Activated CD8-positive, alpha-beta memory T cell treated with anti-CD3 and anti-CD28 coated beads for 1 hour (primary cell): ENCODE data around the gene DDX54.
"Not testable (repeated sequence)": the region's sequence is repeated elsewhere in the genome, so short reads cannot be mapped to it uniquely, and the experiment has no call there.

Source experiments
- DNase-seq, 2 donors: peaks; one replicate each; pipeline ENCODE4 v3.0.0-alpha.2; 2020; ENCODE audit warnings: low read depth in 1 of 2; ENCODE audit errors: extremely low read depth in 1 of 2

The DDX54 gene

DNA sequence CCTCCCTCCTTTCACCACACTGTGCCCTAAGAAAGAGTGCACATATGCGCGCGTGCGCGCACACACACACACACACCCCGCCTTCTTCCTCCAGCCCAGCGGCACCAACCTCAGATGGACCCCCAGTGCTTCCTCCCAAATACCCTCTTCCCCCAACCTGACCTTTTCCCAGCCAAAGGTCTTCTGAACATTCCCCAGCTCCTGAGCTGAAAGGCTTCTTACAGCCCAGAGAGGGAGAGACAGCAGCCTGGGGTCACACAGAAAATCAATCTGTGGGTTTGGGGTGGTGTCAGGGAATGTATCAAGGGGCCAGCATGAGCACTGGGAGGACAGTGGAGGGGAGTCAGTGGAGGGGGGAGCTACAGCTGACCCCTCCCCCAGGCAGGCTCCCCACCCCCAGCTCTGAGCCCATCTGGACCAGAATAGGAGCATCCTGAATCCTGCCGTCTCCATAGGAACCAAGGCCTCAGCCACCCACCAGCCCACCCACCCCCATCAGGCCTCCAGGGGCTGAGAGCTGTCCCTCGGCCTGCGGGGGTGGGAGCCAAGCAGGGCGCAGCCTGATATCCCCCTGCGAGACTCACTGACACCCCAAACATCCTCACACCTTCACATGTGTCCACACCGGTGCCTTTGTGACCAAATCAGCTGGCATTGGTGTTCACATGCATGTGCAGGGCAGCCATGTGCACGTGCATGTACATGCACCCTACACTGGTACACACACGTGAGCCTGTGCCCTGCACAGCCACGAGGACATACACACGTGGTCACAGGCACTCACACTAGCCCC, 55.4 kb downstream of the DDX54 start:
- no peak for DNase-seq

GRCh38 chr12:113128802-113129663, 56.2 kb downstream of the DDX54 start:
- DNase-seq, result no peak

GRCh38 chr12:113127791-113128199, 57.5 kb downstream of the DDX54 start:
- DNase-seq, result no peak

- DNase-seq, result no peak
These were observed 64.5 kb downstream of the DDX54 start for GRCh38 chr12:113120670-113121370.

DNA sequence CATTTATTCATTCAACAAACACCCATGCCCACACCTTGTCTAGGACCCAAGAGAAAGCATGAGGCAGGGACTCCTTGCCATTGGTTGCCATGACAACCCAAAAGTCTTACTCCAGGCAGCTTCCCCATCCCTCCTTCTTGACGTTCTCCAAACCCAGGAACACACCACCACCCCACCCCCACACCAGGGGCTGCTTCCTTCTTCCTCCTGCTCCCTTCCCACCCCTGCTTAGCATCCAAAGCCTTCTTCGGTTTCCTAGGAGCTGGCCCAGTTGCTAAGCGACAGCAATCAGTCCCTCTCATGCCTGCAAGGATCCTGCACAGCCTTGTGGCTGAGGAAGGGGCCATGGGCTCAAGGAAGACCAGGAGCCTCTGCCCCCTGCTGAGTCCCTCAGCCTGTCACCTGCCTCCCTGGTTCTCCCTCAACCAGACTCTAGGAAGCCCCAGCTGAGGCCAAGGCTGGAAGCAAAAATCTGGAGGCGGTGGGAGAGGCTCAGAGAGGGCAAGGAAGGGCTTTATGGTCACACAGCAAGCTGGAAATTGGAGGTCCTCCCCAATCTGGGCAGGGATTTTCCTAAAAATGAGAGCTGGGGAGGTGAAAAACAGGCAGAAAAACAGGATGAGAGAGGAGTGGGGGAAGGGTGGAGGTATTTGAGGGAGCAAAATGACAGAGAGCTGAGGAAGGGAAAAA, 65.2 kb downstream of the DDX54 start:
- DNase-seq, result no peak

DNA sequence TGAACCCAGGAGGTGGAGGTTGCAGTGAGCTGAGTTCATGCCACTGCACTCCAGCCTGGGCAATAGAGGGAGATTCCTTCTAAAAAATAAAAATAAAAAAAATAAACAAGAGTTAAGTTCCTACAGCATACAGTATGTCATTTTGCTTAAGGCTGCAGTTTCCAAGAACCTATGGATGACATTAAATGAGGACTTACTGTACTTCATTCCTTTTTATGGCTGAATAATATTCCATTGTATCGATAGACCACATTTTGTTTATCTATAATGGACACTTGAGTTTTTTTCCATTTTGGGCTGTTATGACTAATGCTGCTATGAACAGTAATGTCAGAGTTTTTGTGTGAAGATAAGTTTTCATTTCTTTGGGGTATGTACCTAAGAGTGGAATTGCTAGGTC, 67.1 kb downstream of the DDX54 start:
- no peak for DNase-seq

DNA sequence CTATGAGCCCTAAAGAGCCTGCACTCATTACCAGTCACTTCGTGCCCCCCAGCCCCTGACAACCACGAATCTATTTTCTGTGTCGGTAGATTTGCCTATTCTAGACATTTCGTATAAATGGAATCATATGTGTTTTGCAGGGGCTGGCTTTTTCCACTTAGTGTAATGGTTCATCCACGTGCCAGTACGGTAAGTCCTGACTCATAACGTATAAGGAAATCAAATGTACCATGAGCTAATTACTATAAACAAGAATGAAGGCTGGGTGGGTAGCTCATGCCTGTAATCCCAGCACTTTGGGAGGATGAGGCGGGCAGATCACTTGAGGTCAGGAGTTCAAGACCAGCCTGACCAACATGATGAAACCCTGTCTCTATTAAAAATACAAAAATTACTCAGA, 67.6 kb downstream of the DDX54 start:
- DNase-seq, result not testable (repeated sequence)

DNA sequence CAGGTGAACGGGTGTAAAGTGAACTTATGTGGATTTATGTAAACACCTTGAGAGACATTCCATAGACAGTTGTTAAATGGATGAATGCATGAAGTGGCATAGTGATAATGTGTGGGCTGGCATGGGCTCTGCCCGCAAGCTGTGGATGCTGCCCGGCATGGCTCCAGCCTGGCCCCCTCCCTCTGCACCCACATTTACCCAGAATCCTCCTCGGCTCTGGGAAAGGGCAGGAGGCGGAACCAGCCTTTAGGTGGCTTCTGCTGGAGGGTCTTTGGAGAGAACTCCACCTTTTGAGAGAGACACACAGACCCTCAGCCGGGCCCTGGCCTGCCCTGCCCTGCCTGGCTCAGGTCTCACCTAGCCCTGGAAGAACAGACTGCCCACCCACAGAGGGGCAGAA, 68.4 kb downstream of the DDX54 start:
- no peak for DNase-seq

- no peak for DNase-seq
These were observed 69.7 kb downstream of the DDX54 start for GRCh38 chr12:113115455-113116126.

GRCh38 chr12:113114447-113115178, 70.7 kb downstream of the DDX54 start:
- no peak for DNase-seq

DNA sequence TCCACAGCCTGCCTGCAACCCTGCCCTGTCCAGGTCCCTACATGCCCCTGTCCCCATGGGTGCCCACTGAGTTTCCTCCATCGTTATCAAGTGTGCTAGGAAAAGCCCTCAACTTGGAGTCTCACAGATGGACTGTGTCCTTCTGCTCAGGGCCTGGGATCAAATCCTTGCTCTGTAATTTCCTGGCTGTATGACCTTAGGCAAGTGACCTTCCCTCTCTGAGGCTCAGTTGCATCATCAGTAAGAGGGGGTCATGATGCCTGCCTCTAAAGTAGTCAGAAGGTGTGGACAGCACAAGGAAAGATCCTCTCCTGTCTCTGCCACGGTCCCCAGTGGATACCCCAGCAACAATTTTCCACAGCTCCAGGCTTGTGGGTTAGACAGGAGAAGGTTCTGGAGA, 71.9 kb downstream of the DDX54 start:
- no peak for DNase-seq

- no peak for DNase-seq
These were observed 73.0 kb downstream of the DDX54 start for GRCh38 chr12:113112043-113112899.

DNA sequence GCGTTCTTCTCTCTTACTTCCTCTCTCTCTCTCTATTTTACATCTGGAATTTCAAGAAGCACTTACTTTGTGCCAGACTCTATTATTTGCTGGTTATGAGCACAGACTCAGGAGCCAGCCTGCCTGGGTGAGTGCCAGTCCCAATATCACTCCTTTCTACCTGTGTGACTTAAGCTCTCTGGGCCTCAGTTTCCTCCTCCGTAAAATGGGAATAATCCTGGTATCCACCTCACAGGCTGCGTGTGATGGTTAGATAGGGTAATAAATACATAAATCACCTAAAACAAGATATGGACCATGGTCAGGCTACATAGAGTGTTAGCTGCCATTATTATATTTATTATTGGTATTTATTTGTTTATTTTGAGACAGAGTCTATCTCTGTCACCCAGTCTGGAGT, 74.0 kb downstream of the DDX54 start:
- no peak for DNase-seq

DNA sequence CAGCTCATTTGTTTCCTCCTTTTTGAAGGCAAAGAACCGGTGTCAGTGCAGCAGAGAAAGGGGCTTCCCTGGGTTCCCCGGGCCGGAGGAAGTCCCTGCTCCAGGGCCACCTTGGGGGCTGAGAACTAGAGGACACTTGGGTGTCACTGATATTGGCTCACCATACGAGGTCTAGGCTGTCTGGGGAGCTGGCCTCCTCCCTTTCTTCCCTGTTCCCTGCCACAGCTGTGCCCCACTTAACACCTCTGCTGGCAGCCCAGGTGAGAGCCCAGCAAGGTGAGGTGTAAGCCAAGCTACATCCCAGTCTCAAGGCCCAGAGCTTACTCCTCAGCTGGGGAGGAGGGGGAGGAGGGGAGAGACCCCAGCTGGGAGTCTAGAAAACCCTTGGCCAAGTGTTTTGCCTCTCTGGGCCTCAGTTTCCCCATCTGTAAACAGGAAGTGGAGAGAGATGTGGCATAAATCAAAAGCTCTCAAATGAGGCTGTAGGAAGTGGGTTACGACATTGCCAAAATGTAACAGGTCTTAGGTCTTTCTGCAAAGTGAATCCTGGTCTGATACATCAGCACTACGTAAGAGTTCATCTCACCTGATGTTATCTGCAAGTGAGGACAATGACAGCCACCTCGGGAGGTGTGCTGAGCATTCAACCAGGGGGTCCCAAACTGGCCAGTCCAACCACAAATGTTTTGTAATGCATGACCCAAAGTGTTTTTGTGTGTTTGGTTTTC, 75.2 kb downstream of the DDX54 start:
- DNase-seq, result no peak

GRCh38 chr12:113109360-113109759, 75.9 kb downstream of the DDX54 start:
- no peak for DNase-seq

- DNase-seq, result no peak
These were observed 77.0 kb downstream of the DDX54 start for GRCh38 chr12:113108308-113108707.
